GM21381 (cell line): ENCODE data around the gene CFAP20.

Experiments
- ATAC-seq: cut with Tn5 transposase; IDR thresholded peaks from one replicate; pipeline ENCODE4 v1.9.1; 2021; ENCODE audit warnings: mild to moderate bottlenecking, moderate library complexity; ENCODE audit not compliant: unreplicated experiment

Gene CFAP20

DNA sequence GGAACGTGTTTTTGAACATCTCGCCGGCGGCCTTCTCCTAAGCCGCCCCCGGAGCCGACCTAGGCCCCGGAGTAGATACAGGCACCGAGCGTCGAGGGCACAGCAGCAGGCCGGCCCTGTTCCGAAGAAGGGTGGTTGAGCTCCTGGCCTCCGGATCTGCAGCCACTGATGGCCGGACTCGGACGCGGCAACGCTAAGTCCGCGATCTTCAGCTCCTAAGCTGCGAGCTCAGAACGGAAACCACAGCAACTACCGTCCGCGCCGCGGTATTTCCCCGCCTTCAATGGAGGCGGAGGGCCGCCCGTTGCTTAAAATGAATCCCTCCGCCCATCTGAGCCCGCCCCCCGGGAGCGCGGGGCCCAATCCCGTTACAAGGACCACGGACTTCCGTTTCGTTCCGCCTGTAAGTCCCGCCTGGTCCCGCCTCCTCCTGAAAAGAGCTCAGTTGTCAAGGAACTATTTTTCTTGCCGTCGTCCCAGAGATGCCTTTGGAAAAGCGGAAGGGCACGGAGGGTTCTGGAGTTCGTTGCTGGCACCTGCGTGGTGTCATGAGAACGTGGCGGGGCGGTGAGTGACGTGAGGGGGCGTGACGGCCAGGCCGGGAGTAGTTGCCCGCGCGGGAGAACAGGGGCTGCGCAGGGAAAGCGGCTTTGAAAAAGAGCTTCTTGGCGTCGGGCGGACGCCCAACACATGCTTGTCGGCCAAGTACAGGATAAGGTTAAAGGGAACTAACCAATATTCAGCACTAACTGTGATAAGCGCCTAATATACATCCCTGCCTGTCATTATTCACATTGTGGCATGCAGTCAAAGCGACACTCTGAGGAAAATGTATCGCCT, at the start of gene CFAP20:
TSS of gene CFAP20 (minus strand) at position 285 of the 840 bp plus-strand sequence. CDS start at position 19, 266 bp downstream.
- ATAC-seq, result peak; percentile 85

DNA sequence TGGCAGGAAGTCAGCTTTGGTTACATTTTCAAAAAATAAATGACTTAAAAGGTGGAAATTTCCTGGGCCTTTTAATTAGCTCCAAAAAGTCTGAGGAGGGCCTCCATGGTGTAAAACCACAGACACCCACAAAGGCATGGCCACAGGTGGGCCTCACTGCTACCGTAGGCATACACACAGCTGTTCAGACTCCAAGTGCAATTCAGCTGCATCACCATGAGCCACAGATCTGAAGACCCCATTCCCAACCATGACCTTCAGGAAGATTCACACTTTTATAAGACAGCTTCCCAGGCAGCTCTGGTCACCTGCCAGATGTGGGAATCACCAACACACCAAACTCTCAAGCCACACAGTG, 48.2 kb upstream of the CFAP20 start:
- ATAC-seq, result no peak

DNA sequence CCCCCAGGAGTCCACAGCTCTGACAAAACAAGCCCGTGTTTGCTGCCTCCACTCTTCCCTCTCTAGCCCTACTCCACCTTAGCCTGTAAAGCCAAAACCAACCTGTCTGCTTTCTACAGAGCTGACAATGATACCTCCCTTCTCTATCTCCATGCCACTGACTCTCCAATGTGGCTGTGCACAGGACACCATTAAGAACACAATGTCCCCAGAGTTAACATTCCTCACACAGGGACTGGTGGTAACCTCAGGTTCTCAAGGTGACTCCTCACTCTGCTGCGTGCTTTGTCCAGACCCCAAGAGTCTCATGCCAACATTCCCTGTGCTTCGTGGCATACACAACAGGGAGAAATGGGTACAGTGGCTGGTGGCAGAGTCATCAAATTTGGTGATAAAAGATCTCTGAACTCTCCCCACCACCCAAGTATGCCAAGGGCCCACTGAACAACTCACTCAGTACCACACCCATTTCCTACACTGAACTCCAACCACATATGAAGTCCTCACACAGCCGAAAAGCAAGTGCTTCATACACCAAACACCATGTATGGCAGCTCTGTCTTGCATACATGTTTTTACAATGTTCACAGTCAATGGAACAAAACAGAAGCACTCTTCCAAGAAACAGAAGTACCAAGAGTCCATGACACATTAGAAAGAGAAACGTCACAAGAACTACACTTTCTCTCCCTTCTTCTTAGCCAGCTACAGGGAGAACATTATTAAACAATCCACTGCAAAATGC, 47.6 kb upstream of the CFAP20 start:
- no peak for ATAC-seq

- no peak for ATAC-seq
These were observed 41.0 kb upstream of the CFAP20 start for GRCh38 chr16:58170223-58170622.

GRCh38 chr16:58160855-58161254, 31.7 kb upstream of the CFAP20 start:
- ATAC-seq, result no peak

DNA sequence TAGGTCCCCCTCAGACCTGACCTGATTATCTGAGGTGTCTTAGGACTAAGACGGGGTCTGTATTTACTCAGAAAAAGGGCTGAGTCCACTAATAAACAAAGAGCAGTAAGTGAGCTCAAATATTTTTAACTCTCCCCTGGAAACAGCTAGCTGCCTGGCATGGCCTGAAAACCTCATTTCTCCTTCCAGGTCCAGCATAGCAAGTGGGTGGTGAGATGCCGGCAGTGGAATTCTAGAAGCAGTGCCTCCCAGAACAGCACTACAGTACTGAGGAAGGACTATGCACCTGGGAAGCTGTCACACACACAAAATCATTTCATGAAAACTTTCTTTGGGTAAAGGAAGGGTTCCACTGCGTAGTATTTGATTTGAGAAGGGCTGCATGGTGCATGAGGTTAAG, 29.5 kb upstream of the CFAP20 start:
- no peak for ATAC-seq

GRCh38 chr16:58157951-58158540, 28.9 kb upstream of the CFAP20 start:
- ATAC-seq, result no peak

DNA sequence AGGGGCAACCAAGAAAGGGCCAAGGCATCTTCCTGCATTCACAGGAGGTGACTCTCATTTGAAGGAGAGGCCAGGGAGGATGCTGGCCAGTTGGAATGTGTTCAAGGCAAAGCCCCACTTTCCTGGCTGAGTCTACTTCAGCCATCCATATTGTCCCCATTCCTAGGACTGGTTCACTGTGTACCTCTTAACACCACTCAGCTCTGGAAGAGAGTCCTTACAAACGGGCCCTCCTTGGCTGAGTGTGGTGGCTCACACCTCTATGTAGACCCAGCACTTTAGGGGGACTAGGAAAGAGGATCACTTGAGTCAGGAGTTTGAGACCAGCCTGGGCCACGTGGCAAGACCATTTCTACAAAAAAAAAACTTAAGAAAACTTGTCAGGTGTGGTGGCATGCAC, 28.1 kb upstream of the CFAP20 start:
- no peak for ATAC-seq

DNA sequence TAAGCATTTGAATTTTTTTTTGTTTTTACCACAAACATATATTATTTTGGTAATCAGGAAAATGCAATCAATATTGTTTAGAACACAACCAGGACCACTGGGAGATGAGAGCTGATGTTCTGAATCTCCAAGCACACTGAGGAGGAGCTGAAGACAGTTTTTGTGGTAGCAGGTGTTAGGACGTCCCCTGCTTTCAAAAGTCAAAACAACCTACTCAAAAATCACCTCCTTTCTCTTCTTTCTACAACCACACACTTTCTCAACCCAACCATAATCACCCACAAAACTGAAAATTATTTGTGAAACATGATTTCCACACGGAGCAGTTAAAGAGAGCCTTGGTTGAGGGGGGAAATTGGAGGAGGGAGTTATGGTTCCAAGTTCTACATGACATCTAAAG, 26.7 kb upstream of the CFAP20 start:
- ATAC-seq, result no peak

GRCh38 chr16:58154345-58154744, 25.2 kb upstream of the CFAP20 start:
- ATAC-seq, result no peak

- ATAC-seq, result no peak
These were observed 23.2 kb upstream of the CFAP20 start for GRCh38 chr16:58152246-58152868.

DNA sequence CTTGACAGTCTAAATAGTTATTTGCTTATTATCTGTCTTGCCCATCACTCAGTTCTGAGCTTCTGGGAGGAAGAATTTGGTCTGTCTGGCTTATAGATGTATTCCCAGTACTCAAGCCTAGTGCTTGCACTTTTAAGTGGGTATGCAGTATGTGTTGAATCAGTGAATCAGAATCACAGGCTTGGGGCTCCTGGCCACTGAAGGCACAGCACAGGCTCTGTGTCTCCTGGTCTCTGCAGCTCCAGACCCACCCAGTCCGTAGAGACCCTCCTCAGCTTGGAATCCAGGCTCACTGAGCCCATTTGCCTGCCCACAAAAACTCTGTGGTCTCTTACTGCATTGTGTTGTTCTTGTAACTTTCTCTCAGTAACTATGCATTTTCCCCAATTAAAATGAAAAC, 19.3 kb upstream of the CFAP20 start:
- ATAC-seq, result no peak

DNA sequence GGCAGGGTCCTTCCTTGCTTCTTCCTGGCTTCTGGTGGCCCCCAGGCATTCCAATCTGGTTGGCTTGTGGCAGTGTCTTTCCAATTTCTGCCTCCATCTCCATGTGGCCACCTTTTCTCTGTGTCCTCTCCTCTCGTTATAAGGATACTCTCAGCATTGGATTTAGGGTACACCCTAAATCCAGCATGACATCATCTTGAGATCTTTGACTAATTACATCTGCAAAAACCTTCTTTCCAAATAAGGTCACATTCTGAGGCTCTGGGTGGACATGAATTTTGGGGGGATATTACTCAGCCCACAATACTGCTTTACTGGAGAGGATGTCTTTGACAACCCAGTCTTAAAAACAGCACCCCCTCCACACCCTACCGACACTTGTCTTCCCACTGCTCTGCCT, 18.9 kb upstream of the CFAP20 start:
- ATAC-seq, result no peak

DNA sequence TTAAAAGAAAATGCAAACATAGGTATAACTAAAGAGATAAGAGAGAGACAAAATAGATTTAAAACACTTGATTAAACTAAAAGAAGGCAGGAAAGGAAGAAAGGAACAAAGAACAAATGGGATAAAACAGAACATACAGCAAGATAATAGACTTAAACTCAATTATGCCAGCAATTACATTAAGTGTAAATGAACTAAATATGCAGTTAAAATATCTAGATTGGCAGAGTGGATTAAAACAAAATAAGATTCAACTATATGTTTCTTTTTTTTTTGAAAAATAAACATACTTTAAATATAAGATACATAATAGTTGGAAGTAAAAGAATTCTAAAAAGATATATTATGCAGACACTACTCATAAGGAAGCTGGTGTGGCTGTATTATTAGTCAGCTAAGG, 9.7 kb upstream of the CFAP20 start:
- ATAC-seq, result no peak

DNA sequence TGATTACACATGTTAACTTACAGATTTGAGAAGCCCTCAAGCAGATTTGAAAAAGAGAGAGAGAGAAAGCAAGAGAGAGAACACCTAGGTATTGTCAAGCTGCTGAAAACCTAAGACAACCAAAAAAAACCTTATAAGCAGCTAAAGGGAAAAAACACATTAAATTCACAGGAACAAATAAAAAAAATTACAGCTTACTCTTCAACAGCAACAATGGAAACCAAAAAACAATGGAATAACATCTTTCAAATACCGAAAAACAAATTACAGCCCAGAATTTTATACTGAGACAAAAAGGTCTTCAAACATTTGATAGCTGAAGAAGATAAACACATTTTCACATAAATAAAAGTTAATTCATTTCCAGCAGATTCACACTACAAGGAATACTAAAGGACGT, 8.4 kb upstream of the CFAP20 start:
- no peak for ATAC-seq

GRCh38 chr16:58128711-58129096, 477 bp downstream of the CFAP20 start:
- ATAC-seq, result peak; percentile 16

DNA sequence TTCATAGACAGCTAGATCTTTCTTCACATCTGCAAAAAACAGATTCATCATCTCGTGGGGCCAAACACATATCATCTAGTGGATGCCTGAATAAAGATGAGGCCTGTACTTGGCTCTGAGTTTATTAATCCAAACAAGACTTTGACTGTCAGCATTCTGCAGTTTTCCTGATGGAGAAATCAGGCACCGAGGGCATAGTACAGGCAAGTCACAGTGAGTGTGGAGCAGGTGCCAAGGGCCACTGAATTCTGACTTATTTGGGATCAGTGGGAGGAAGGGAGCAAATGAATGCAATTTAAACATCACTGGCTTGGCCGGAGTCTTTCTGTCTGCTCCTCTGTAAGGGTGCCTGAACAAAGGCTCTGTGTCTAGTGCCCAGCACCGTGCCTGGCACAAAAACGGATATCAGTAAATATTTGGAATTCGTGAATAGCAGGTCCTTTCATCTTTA, 975 bp downstream of the CFAP20 start:
- ATAC-seq, result no peak

DNA sequence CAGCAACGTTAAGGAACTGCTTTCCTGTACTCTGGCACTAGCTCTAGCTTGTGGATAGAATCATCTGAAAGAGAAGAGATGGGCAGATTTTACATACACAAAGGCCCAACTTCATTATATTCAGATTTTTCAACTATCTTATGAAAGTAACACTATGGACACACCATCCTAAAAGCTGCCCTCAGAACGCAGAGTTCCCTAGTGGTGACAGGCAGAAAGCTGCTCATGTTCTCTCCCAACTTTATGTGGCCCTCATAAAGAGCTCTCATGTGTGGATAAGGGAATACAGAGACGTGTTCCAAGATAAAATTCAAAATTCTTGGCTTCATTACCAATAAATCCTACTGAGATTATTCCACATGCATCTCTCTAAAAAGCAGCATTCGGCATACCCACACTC, 1.5 kb downstream of the CFAP20 start:
- no peak for ATAC-seq

DNA sequence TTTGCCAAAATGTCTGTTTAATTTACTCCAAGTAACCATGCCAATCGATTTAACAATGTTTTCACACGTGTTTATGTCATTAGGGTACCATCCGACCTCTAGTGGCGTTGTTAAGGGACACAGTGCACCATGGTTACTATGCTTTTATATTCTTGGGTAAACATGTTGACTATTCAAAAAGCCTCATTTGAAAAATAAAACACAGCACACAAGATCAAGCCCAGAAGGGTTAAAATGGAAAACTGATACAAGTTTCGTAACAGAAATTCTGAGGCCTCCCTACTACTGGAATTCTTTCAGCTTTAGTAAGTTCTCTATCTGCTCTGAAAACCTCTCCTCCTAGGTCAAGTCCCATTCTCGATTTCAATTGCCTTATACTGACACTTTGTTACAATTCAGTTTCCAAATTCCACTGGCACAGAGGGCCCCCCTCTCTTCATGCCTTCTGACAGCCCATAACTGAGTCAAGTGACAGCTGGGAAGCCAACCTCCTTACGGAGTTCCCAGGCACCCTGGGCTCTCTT, 2.1 kb downstream of the CFAP20 start:
- no peak for ATAC-seq

- no peak for ATAC-seq
These were observed 2.7 kb downstream of the CFAP20 start for GRCh38 chr16:58126451-58126961.

GRCh38 chr16:58125781-58126335, 3.3 kb downstream of the CFAP20 start:
- no peak for ATAC-seq
